K562 (cell line): ENCODE data around the gene DHDH. TPM values are rescaled to one million over a fixed set of nuclear protein-coding genes. Genes with fewer than 3 reads are reported as not detected.

Experiments used
- ATAC-seq: fragments of 200-7000 bp; cut with Tn5 transposase; 3 replicates; pipeline ENCODE4 v1.9.1; 2020; ENCODE audit warnings: moderate library complexity
- BruUV-seq: library from RNA; stranded (reverse); fragments of 400-500 nt; replicated peaks from 2 replicates; lab custom pipeline; 2021; lab: Mats Ljungman, UMichigan
- CTCF ChIA-PET: fragments of 300-600 bp; formaldehyde crosslinking; extraction: SDS; loops from one replicate; lab custom pipeline; 2021; ENCODE audit warnings: low intra/inter-chr PET ratio; lab: Yijun Ruan, JAX
- POLR2A ChIA-PET: fragments of 300-600, 350-650 bp; sonication (Branson Sonifier 250); formaldehyde crosslinking; extraction: SDS; loops from one replicate; lab custom pipeline; 2021; ENCODE audit warnings: antibody characterized with exemption, inconsistent platforms; lab: Yijun Ruan, JAX
- DNase-seq, 4 experiments: peaks; one replicate each; pipeline versions ENCODE4 v3.0.0 to v3.0.0-alpha.2; 2011 to 2018; ENCODE audit warnings: low spot score in 3 of 4, mixed read lengths in 3 of 4; ENCODE audit errors: extremely low read depth in 1 of 4
- FAIRE-seq: peaks from 2 replicates; lab custom pipeline; 2011; peaks lifted over from hg19 to GRCh38; lab: Jason Lieb, UNC
- H2AFZ ChIP-seq: 2 replicates; pipeline ENCODE4 v1.6.0; 2011; ENCODE audit warnings: low read depth, low read length, control low read depth, inconsistent platforms
- H3K27ac ChIP-seq: fragments of 200-600 bp; 3 replicates; pipeline ENCODE4 v1.8.0; 2011; ENCODE audit warnings: low read depth, mild to moderate bottlenecking, control low read depth, inconsistent platforms, low read length, moderate library complexity, mixed read lengths; ENCODE audit errors: extremely low read depth
- H3K27me3 ChIP-seq, 2 experiments: fragments of 300-600 bp in 1 of 2; 2 replicates in 1 of 2; 3 replicates in 1 of 2; pipeline versions ENCODE4 v1.6.0 to v1.8.0; 2011; ENCODE audit warnings: inconsistent platforms in 2 of 2, low read length in 2 of 2, mild to moderate bottlenecking in 1 of 2, mixed read lengths in 1 of 2, moderate library complexity in 1 of 2; ENCODE audit not compliant: control insufficient read depth in 2 of 2, insufficient read depth in 2 of 2
- H3K36me3 ChIP-seq: fragments of 300-600 bp; 3 replicates; pipeline ENCODE4 v1.8.0; 2011; ENCODE audit warnings: mild to moderate bottlenecking, low read length, inconsistent platforms; ENCODE audit not compliant: control insufficient read depth, insufficient read depth
- H3K4me1 ChIP-seq, 2 experiments: fragments of 200-600 bp in 1 of 2; replicated peaks in 1 of 2; 2 replicates in 1 of 2; 3 replicates in 1 of 2; pipeline versions ENCODE4 v1.5.1 to v1.8.0; 2011; ENCODE audit warnings: inconsistent platforms in 2 of 2, low read length in 2 of 2, mild to moderate bottlenecking in 1 of 2, mixed read lengths in 1 of 2, moderate library complexity in 1 of 2; ENCODE audit not compliant: control insufficient read depth in 2 of 2, insufficient read depth in 2 of 2
- H3K4me2 ChIP-seq: 2 replicates; pipeline ENCODE4 v1.6.1; 2011; ENCODE audit warnings: low read length, control low read depth, inconsistent platforms, mixed read lengths; ENCODE audit not compliant: insufficient read depth
- H3K4me3 ChIP-seq: fragments of 200-600 bp; sonication (generic), shearing (Covaris generic); 2 replicates; pipeline ENCODE4 v1.5.1; 2016; ENCODE audit warnings: control low read depth, inconsistent platforms
- H3K79me2 ChIP-seq: fragments of 200-600 bp; 3 replicates; pipeline ENCODE4 v1.8.0; 2011; ENCODE audit warnings: low read length, inconsistent platforms; ENCODE audit not compliant: control insufficient read depth, insufficient read depth
- H3K9ac ChIP-seq, 2 experiments: 2 replicates each; pipeline versions ENCODE4 v1.6.0 to v1.6.1; 2011; ENCODE audit warnings: low read depth in 2 of 2, low read length in 2 of 2, control low read depth in 1 of 2, inconsistent platforms in 1 of 2, mild to moderate bottlenecking in 1 of 2, mixed read lengths in 1 of 2; ENCODE audit not compliant: insufficient read depth in 1 of 2
- H3K9me1 ChIP-seq: one replicate; pipeline ENCODE4 v1.6.0; 2011; ENCODE audit warnings: inconsistent platforms, mild to moderate bottlenecking, low read length, moderate library complexity; ENCODE audit not compliant: control insufficient read depth, insufficient read depth
- H3K9me3 ChIP-seq: replicated peaks from 2 replicates; pipeline ENCODE4 v1.5.1; 2011; ENCODE audit warnings: low read depth, low read length, inconsistent platforms; ENCODE audit not compliant: control insufficient read depth, insufficient read depth
- H4K20me1 ChIP-seq: replicated peaks from 2 replicates; pipeline ENCODE4 v1.6.1; 2011; ENCODE audit warnings: low read length, inconsistent platforms, mixed read lengths; ENCODE audit not compliant: control insufficient read depth, insufficient read depth
- NONO ChIP-seq, 2 experiments: fragments of 200-400 bp in 1 of 2; fragments of 450-650 bp in 1 of 2; formaldehyde crosslinking in 1 of 2; IDR thresholded peaks; 2 replicates each; pipeline ENCODE4 v1.6.1; 2017; ENCODE audit warnings: low read depth in 2 of 2, mild to moderate bottlenecking in 2 of 2, moderate library complexity in 2 of 2, low read length in 1 of 2
- RBFOX2 ChIP-seq: fragments of 200-400 bp; formaldehyde crosslinking; IDR thresholded peaks from 2 replicates; pipeline ENCODE4 v1.6.1; 2017; ENCODE audit warnings: low read depth, mild to moderate bottlenecking, low read length, moderate library complexity
- RBM39 ChIP-seq: fragments of 200-400 bp; formaldehyde crosslinking; optimal IDR thresholded peaks from 2 replicates; pipeline ENCODE3; 2018; ENCODE audit warnings: low read depth, low read length
- SIRT6 ChIP-seq: IDR thresholded peaks from one replicate; pipeline ENCODE4 v1.6.1; 2012; ENCODE audit warnings: low read depth, mild to moderate bottlenecking, control low read depth, inconsistent platforms, low read length, moderate library complexity
- SLC30A9 ChIP-seq: fragments of 250-450 bp; sonication (Bioruptor Pico); IDR thresholded peaks from 2 replicates; pipeline ENCODE4 v1.8.0; 2022; ENCODE audit warnings: mild to moderate bottlenecking, moderate library complexity
- ZNF140 ChIP-seq: fragments of 250-450 bp; sonication (Bioruptor Pico); IDR thresholded peaks from 2 replicates; pipeline ENCODE4 v1.8.0; 2021; ENCODE audit warnings: moderate library complexity, mild to moderate bottlenecking, inconsistent platforms
- ZNF77 ChIP-seq: fragments of 250-450 bp; sonication (Bioruptor Pico); IDR thresholded peaks from 2 replicates; pipeline ENCODE4 v1.5.0; 2020
- WGBS: fragments of 100-300 bp; shearing (Covaris generic); methylation state at CpG from one replicate; pipeline ENCODE4 v1.1.6; 2016; ENCODE audit warnings: low coverage, mixed read lengths; ENCODE audit not compliant: insufficient coverage; ENCODE audit errors: missing lambda C conversion rate; 5-methylcytosine and 5-hydroxymethylcytosine counted together
- in situ Hi-C: fragments of 300-500 bp; cut with MboI; formaldehyde crosslinking; loops from 4 replicates; pipeline ENCODE4 v1.15.0; 2018; ENCODE audit warnings: inconsistent platforms, mixed read lengths
- intact Hi-C: fragments of 100-400 bp; cut with micrococcal nuclease; formaldehyde crosslinking; loops from 2 replicates; pipeline ENCODE4 v1.14.2; 2022
- polyA plus RNA-seq, 8 experiments: library from polyadenylated mRNA; depleted of rRNA in 4 of 8; stranded (reverse) in 5 of 8; unstranded in 3 of 8; fragments of >200 nt; fragmentation: Nextera tagmentation in 2 of 8; fragmentation: Illumina TruSeq in 1 of 8; extraction: Ambion mirVana in 2 of 8; extraction: Trizol in 1 of 8; gene quantifications; 2 replicates each; pipeline versions ENCODE4 v1.2.1 to v1.2.3, GENCODE V29; 2011 to 2014; ENCODE audit warnings: inconsistent platforms in 1 of 8, missing spikeins in 1 of 8
- total RNA-seq, 7 experiments: library from RNA; depleted of rRNA in 6 of 7; stranded (reverse); fragments of >200 nt in 6 of 7; fragmentation: Illumina TruSeq in 2 of 7; extraction: Trizol in 2 of 7; gene quantifications; 2 replicates each; pipeline versions ENCODE4 v1.2.1 to v1.2.3, GENCODE V29; 2011 to 2021; ENCODE audit warnings: low replicate concordance in 1 of 7
- TF ChIP-seq, protein P1 (sequence below): sonication (generic); formaldehyde crosslinking; IDR thresholded peaks from 2 replicates; pipeline ENCODE4 v1.9.0; 2022; ENCODE audit warnings: mild to moderate bottlenecking, missing genetic modification reagents

DHDH gene
- total and polyA plus RNA-seq, 9 of the 15 experiments (the other 6 are each of a cell fraction or from before 2014, with no cell fraction given) = 0.37 to 1.9 (median 0.87) TPM

DNA sequence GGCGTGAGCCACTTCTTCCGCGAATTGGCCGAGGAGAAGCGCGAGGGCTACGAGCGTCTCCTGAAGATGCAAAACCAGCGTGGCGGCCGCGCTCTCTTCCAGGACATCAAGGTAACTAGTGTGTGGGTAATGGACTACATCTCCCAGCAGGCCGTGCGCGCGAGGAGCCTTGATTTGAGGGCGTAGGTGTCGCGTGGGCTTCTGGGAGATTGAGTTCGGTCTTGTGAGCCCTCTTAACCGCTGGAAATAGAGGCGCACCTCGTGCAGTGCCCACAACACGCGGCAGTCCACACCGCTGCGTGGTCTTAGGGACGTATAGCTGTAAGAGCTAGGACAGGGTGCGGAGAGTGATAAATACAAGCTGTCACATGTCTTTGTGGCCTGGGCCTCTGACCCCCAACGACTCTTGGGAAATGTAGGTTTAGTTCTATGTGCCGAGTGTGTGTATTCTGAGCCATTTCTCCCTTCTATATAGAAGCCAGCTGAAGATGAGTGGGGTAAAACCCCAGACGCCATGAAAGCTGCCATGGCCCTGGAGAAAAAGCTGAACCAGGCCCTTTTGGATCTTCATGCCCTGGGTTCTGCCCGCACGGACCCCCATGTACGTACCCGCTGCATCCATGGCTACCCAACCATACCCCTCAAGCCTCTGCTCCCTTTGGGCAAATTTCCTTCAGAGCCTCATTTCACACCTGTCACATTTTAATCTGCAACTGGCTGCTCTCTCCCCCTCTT lies 32.5 kb downstream of the DHDH start (continued):
- TF ChIP-seq, protein P1, sequence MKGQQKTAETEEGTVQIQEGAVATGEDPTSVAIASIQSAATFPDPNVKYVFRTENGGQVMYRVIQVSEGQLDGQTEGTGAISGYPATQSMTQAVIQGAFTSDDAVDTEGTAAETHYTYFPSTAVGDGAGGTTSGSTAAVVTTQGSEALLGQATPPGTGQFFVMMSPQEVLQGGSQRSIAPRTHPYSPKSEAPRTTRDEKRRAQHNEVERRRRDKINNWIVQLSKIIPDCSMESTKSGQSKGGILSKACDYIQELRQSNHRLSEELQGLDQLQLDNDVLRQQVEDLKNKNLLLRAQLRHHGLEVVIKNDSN = peak; percentile 41; the same call in 1 of the 2 replicates
- TF ChIP-seq RBFOX2 (peak; percentile 91), SIRT6 (peak; percentile 31)

DNA sequence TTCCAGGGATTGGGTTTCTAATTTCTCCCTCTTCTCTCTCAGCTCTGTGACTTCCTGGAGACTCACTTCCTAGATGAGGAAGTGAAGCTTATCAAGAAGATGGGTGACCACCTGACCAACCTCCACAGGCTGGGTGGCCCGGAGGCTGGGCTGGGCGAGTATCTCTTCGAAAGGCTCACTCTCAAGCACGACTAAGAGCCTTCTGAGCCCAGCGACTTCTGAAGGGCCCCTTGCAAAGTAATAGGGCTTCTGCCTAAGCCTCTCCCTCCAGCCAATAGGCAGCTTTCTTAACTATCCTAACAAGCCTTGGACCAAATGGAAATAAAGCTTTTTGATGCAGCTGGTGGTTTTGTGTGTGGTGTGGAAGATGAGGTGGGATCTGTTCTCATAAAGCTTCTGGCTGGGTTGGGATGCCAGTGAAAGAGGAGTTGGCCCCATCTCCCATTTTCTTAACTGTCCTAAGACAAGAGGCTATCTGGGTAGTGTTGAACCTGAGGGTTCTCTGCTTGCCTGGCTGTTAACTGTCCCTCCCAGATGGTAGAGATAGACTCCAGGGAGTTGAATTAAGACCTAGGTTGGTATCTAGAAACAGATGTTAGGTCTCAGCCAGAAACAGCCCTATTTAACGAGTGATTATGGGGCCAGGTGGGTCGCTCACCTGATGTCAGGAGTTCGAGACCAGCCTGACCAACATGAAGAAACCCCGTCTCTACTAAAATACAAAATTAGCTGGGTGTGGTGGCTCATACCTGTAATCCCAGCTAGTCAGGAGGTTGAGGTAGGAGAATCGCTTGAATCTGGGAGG lies 33.2 kb downstream of the DHDH start:
- CTCF ChIA-PET = interaction anchor here (0.6 kb wide), 1 partner anchor 154 kb away, joined by 3 read pairs; no protein-coding TSS in a partner anchor
- no peak for ATAC-seq
- TF ChIP-seq SLC30A9 (CRISPR knock-in tag) (no peak), NONO (IDR thresholded peaks at IDR 0.05; ENCODE audit: low read depth in 2 of 2, low read length in 1 of 2) (no peak), RBM39 (no peak), ZNF77 (CRISPR knock-in tag) (0 out of 2 replicates have a peak, but pooled peaks have one; percentile 13), ZNF140 (no peak)
- TF ChIP-seq, protein P1 = peak; percentile 74; the same call in 1 of the 2 replicates

More for the DNA sequence above, 33.2 kb downstream of the DHDH start:
- H3K27me3 ChIP-seq = no peaks in the 10 kb centered on the region
- peak overlapping the region; percentile 90 to 91 for H3K9ac ChIP-seq
- H2AFZ ChIP-seq = no peak overlapping the region
- in situ Hi-C loops (loop anchor here (10.0 kb wide), 1 partner anchor 92 kb away; the partner anchor contains the start of gene PPP1R15A), intact Hi-C loops (loop anchor here (1.0 to 5.0 kb wide), 3 partner anchors 34 to 93 kb away; partner anchors contain the start of genes DHDH and NUCB1)
- H3K9me1 ChIP-seq = no peaks in the 10 kb centered on the region
- peak overlapping the region; percentile 70 for H3K4me3 ChIP-seq
- H3K9me3 ChIP-seq = no peaks in the 10 kb centered on the region
- peak in 1 of 4 experiments; percentile 70 for DNase-seq
- H3K4me1 ChIP-seq = peaks cover 40 to 63% of the 10 kb centered on the region in 2 experiments
- FAIRE-seq = peak; percentile 19
- BruUV-seq = no TSS peak
- 2% methylated on average over 10 of the region's 10 CpGs for WGBS
- H3K36me3 ChIP-seq = peaks cover 55% of the 10 kb centered on the region
- POLR2A ChIA-PET = interaction anchor here (0.5 to 14.5 kb wide), 42 partner anchors 7 to 566 kb away, joined by 3 to 439 read pairs (median 5); partner anchors contain the start of genes BAX, BCAT2, DHDH and GYS1
- H3K79me2 ChIP-seq = peaks cover 55% of the 10 kb centered on the region
- peaks cover 21% of the 10 kb centered on the region for H4K20me1 ChIP-seq
- H3K27ac ChIP-seq = peak overlapping the region; percentile 82
- peak overlapping the region; percentile 99 for H3K4me2 ChIP-seq
